AML-193 (cell line): ENCODE measurements around the gene TPM4.
"Not testable (repeated sequence)": the region's sequence is repeated elsewhere in the genome, so short reads cannot be mapped to it uniquely, and the experiment has no call there.

Experiments used
- DNase-seq, 2 experiments: peaks; one replicate each; lab custom pipeline; 2025; lab: John Stamatoyannopoulos, UW

TPM4 gene

GRCh38 chr19:16073481-16073880 is 2.8 kb upstream of the TPM4 start:
- DNase-seq, result no peak

- DNase-seq, result no peak
Measured at GRCh38 chr19:16073988-16074387, 2.3 kb upstream of the TPM4 start.

- DNase-seq, result no peak
Measured at GRCh38 chr19:16074488-16075365, 1.6 kb upstream of the TPM4 start.

- no peak for DNase-seq
Measured at GRCh38 chr19:16075430-16076153, 703 bp upstream of the TPM4 start.

GRCh38 chr19:16076958-16077611 is 790 bp downstream of the TPM4 start:
- no peak for DNase-seq

GRCh38 chr19:16077984-16078758 is 1.9 kb downstream of the TPM4 start:
- DNase-seq, result no peak

- DNase-seq, result peak; percentile 90 to 95
Measured at GRCh38 chr19:16078759-16079707, 2.7 kb downstream of the TPM4 start.

GRCh38 chr19:16084067-16084685 is 7.9 kb downstream of the TPM4 start:
- no peak for DNase-seq

GRCh38 chr19:16085115-16085514 is 8.8 kb downstream of the TPM4 start:
- peak; percentile 51 to 63 for DNase-seq

GRCh38 chr19:16087404-16087803 is 11.1 kb downstream of the TPM4 start:
- DNase-seq, result not testable (repeated sequence)

GRCh38 chr19:16087940-16088339 is 11.6 kb downstream of the TPM4 start:
- no peak for DNase-seq

GRCh38 chr19:16088351-16089009 is 12.2 kb downstream of the TPM4 start:
- no peak for DNase-seq

- DNase-seq, result no peak
Measured at GRCh38 chr19:16089010-16089846, 12.9 kb downstream of the TPM4 start.

- no peak for DNase-seq
Measured at GRCh38 chr19:16091546-16092475, 15.5 kb downstream of the TPM4 start.

GRCh38 chr19:16094360-16095070 is 18.2 kb downstream of the TPM4 start:
- no peak for DNase-seq

GRCh38 chr19:16095071-16095571 is 18.8 kb downstream of the TPM4 start:
- DNase-seq, result no peak
